ENCODE results near the gene REXO4.

DNA sequence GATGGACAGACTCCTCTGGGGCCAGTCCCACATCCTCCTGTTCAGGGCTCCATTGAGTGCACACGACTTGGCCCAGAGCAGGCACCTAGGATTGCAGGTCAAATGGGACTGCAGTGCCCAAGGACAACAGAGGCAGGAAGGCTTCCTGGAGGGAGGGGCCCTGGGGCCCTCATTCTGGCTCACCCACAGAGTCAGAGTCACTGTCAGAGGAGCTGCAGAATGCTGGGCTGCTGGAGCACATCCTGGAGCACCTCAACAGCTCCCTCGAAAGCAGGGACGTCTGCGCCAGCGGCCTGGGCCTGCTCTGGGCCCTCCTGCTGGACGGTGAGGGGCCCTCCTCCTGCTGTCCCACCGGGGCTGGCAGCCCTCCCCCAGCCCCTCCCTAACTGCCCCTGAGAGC is 15.1 kb downstream of the REXO4 start:
- TF ChIP-seq, protein P1, sequence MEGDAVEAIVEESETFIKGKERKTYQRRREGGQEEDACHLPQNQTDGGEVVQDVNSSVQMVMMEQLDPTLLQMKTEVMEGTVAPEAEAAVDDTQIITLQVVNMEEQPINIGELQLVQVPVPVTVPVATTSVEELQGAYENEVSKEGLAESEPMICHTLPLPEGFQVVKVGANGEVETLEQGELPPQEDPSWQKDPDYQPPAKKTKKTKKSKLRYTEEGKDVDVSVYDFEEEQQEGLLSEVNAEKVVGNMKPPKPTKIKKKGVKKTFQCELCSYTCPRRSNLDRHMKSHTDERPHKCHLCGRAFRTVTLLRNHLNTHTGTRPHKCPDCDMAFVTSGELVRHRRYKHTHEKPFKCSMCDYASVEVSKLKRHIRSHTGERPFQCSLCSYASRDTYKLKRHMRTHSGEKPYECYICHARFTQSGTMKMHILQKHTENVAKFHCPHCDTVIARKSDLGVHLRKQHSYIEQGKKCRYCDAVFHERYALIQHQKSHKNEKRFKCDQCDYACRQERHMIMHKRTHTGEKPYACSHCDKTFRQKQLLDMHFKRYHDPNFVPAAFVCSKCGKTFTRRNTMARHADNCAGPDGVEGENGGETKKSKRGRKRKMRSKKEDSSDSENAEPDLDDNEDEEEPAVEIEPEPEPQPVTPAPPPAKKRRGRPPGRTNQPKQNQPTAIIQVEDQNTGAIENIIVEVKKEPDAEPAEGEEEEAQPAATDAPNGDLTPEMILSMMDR (IDR thresholded peaks at IDR 0.05) = no peak
- no peak for TF ChIP-seq POLR2A (IDR thresholded peaks at IDR 0.05)

All from esophagus squamous epithelium (tissue), 4 donors.